Uterus (tissue), 4 donors: ENCODE data around the gene AHDC1. TPM values are rescaled to one million over a fixed set of nuclear protein-coding genes. Genes with fewer than 3 reads are reported as not detected.

Experiments used
- DNase-seq, 2 donors: peaks; one replicate each; pipeline ENCODE4 v3.0.0-alpha.2; 2019 to 2020
- H3K27ac ChIP-seq, 2 donors: fragments of 200-600 bp; sonication (generic); 1 replicate in 1 of 2; 2 replicates in 1 of 2; pipeline ENCODE4 v1.5.1; 2016 to 2018
- H3K27me3 ChIP-seq, 2 donors: fragments of 200-600 bp; sonication (generic); one replicate each; pipeline ENCODE4 v1.5.1; 2018 to 2019; ENCODE audit warnings: control low read depth in 1 of 2
- H3K36me3 ChIP-seq, 2 donors: fragments of 200-600 bp; sonication (generic); one replicate each; pipeline ENCODE4 v1.5.1; 2019; ENCODE audit warnings: control low read depth in 1 of 2
- H3K4me1 ChIP-seq, 2 donors: fragments of 200-600 bp; sonication (generic); one replicate each; pipeline ENCODE4 v1.5.1; 2018 to 2019; ENCODE audit warnings: control low read depth in 1 of 2
- H3K4me3 ChIP-seq, 2 donors: fragments of 200-600 bp; sonication (generic); 1 replicate in 1 of 2; 2 replicates in 1 of 2; pipeline ENCODE4 v1.5.1; 2018 to 2019; ENCODE audit warnings: mild to moderate bottlenecking in 1 of 2
- H3K9me3 ChIP-seq, 2 donors: fragments of 200-600 bp; sonication (generic); one replicate each; pipeline ENCODE4 v1.5.1; 2019; ENCODE audit warnings: control low read depth in 1 of 2
- CTCF ChIP-seq, 4 experiments: fragments of 200-600 bp in 2 of 4; fragments of 450-650 bp in 2 of 4; sonication (generic) in 2 of 4; IDR thresholded peaks; one replicate each; pipeline ENCODE4 v1.5.1; 2016 to 2019; ENCODE audit warnings: antibody characterized with exemption in 4 of 4, mild to moderate bottlenecking in 2 of 4, moderate library complexity in 1 of 4
- POLR2A ChIP-seq, 2 donors: fragments of 450-650 bp; IDR thresholded peaks; one replicate each; pipeline ENCODE4 v1.6.1; 2016; ENCODE audit warnings: antibody characterized with exemption in 2 of 2, mild to moderate bottlenecking in 1 of 2, moderate library complexity in 1 of 2
- intact Hi-C: fragments of 100-400 bp; cut with DNase I; formaldehyde crosslinking; loops from one replicate; pipeline ENCODE4 v1.15.1; 2023; ENCODE audit warnings: low total_unique reads
- total RNA-seq, 4 donors: library from RNA; depleted of rRNA in 3 of 4; stranded (reverse); fragments of >200 nt in 3 of 4; gene quantifications; one replicate each; pipeline versions ENCODE4 v1.1.0 to v1.2.4, GENCODE V29; 2014 to 2023
- donor health status: DM: yes; HTN: yes; CAD: no.

Gene AHDC1
- total RNA-seq, 4 donors from 2014 or later: 11.2 to 179 (median 50.7) TPM

- H3K4me3 ChIP-seq: no peak overlapping the region
- peak in 1 of 2 donors; percentile 42 for DNase-seq
- H3K36me3 ChIP-seq: no peaks in the 10 kb centered on the region
- no peaks in the 10 kb centered on the region for H3K27me3 ChIP-seq
- intact Hi-C loops: loop anchor here (5.0 kb wide), 1 partner anchor 33 kb away; the partner anchor contains the start of gene AHDC1
- H3K27ac ChIP-seq: peak overlapping the region; percentile 94 to 97
- no peaks in the 10 kb centered on the region for H3K9me3 ChIP-seq
- TF ChIP-seq POLR2A (IDR thresholded peaks at IDR 0.05) (no peak), CTCF (IDR thresholded peaks at IDR 0.05) (no peak)
- peaks cover 18 to 61% of the 10 kb centered on the region in 2 donors for H3K4me1 ChIP-seq
Measured at GRCh38 chr1:27569506-27570291, 34.2 kb downstream of the AHDC1 start.

- intact Hi-C loops: loop anchor here (5.0 kb wide), 1 partner anchor 33 kb away; the partner anchor contains the start of gene AHDC1
Measured at GRCh38 chr1:27569088-27569460, 34.9 kb downstream of the AHDC1 start.

DNA sequence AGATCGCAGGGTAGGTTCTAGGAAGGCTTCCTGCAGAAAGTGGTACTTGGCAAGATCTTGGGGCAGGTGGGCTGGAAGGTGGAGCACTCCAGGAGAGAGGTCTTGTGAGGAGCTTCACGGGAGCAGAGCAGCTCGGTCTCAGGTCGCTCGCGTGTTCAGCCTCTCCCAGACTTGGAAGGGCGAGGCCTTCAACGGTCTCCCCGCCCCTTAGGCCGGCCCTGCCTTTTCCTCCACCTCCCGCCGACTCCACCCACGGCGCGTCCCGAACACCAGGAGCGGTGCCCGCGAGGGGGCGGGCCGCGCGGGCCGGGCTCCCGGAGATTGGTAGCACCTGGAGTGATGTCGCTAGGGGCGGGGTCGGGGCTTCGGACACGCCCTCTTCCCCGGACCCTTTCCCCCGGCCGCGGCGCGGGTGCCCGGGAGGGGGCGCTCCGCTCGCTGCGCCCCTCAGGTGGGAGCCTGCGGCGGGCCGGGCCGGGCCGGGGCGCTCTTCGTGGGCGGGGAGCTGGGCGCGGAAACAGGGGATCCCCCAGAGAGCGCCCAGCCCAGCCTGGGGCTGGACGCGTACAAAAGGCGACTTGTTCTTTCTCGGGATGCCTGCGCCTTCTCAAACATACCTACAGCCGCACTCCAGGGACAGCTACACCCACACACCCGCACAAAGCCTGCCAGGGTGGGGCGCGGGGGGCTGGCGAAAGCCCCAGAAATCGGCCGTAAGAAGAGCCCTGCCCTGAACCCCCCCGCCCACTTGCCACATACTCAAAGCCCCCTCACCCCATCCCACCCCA is 35.5 kb downstream of the AHDC1 start:
- no peaks in the 10 kb centered on the region for H3K36me3 ChIP-seq
- peaks cover 25 to 65% of the 10 kb centered on the region in 2 donors for H3K4me1 ChIP-seq
- TF ChIP-seq POLR2A (IDR thresholded peaks at IDR 0.05) (peak; percentile 67 to 80), CTCF (IDR thresholded peaks at IDR 0.05) (peak; percentile 53 to 88 (median 84))
- H3K27ac ChIP-seq: peak overlapping the region; percentile 94 to 97
- no peaks in the 10 kb centered on the region for H3K9me3 ChIP-seq
- H3K27me3 ChIP-seq: no peaks in the 10 kb centered on the region
- peak; percentile 96 to 98 for DNase-seq
- intact Hi-C loops: loop anchor here (5.0 kb wide), 1 partner anchor 34 kb away; the partner anchor contains the start of gene AHDC1
- peak overlapping the region in 1 of 2 donors; percentile 31 for H3K4me3 ChIP-seq

More at GRCh38 chr1:27569088-27569460, 34.9 kb downstream of the AHDC1 start:
- Histone ChIP-seq H3K27ac (peak overlapping the region; percentile 94 to 97), H3K9me3 (no peaks in the 10 kb centered on the region), H3K27me3 (no peaks in the 10 kb centered on the region), H3K4me1 (peaks cover 24 to 63% of the 10 kb centered on the region in 2 donors), H3K36me3 (no peaks in the 10 kb centered on the region), H3K4me3 (peak overlapping the region in 1 of 2 donors; percentile 31)
- DNase-seq: peak in 1 of 2 donors; percentile 39
- TF ChIP-seq POLR2A (IDR thresholded peaks at IDR 0.05): peak in 1 of 2 donors; percentile 13
- no peak for TF ChIP-seq CTCF (IDR thresholded peaks at IDR 0.05)

GRCh38 chr1:27567971-27568299 is 36.0 kb downstream of the AHDC1 start:
- TF ChIP-seq POLR2A (IDR thresholded peaks at IDR 0.05) (no peak), CTCF (IDR thresholded peaks at IDR 0.05) (no peak)
- Histone ChIP-seq H3K27me3 (no peaks in the 10 kb centered on the region), H3K36me3 (no peaks in the 10 kb centered on the region), H3K4me3 (peak overlapping the region in 1 of 2 donors; percentile 18), H3K9me3 (no peaks in the 10 kb centered on the region), H3K27ac (peak overlapping the region; percentile 94 to 97), H3K4me1 (peaks cover 25 to 64% of the 10 kb centered on the region in 2 donors)
- intact Hi-C loops: loop anchor here (5.0 kb wide), 1 partner anchor 34 kb away; the partner anchor contains the start of gene AHDC1
- DNase-seq: no peak
